OCI-LY3 (cell line): ENCODE measurements around the gene SLC20A1.

Source experiments
- H2AFZ ChIP-seq: fragments of 200-600, 300-600 bp; shearing (Covaris generic); 2 replicates; pipeline ENCODE4 v1.6.0; 2014; ENCODE audit warnings: antibody characterized with exemption, low read depth, low read length
- H3K27ac ChIP-seq: fragments of 200-600, 300-600 bp; sonication (generic); 2 replicates; pipeline ENCODE4 v1.5.1; 2014; ENCODE audit warnings: mild to moderate bottlenecking, low read length, moderate library complexity, mixed read lengths
- H3K27me3 ChIP-seq: fragments of 200-600, 300-600 bp; sonication (generic); 2 replicates; pipeline ENCODE4 v1.6.1; 2014; ENCODE audit warnings: low read depth, low read length, mixed read lengths
- H3K36me3 ChIP-seq: fragments of 200-600, 300-600 bp; sonication (generic); replicated peaks from 2 replicates; pipeline ENCODE3; 2014; ENCODE audit warnings: low read depth, low read length, mixed read lengths
- H3K4me1 ChIP-seq: fragments of 300-600, 200-600 bp; sonication (generic); 2 replicates; pipeline ENCODE4 v1.6.1; 2014; ENCODE audit warnings: low read length, mixed read lengths
- H3K4me2 ChIP-seq: fragments of 200-600, 300-600 bp; sonication (generic); 2 replicates; pipeline ENCODE4 v1.6.1; 2014; ENCODE audit warnings: low read length, mixed read lengths
- H3K4me3 ChIP-seq: fragments of 300-600, 200-600 bp; sonication (generic); 2 replicates; pipeline ENCODE4 v1.5.1; 2014; ENCODE audit warnings: antibody characterized with exemption, mild to moderate bottlenecking, low read length, moderate library complexity
- H3K79me2 ChIP-seq: fragments of 300-600, 200-600 bp; shearing (Covaris generic); 2 replicates; pipeline ENCODE4 v1.6.1; 2014; ENCODE audit warnings: mild to moderate bottlenecking, low read length, mixed read lengths
- H3K9ac ChIP-seq: fragments of 300-600, 200-600 bp; shearing (Covaris generic); 2 replicates; pipeline ENCODE4 v1.6.0; 2014; ENCODE audit warnings: mild to moderate bottlenecking, low read length, moderate library complexity
- H3K9me3 ChIP-seq: fragments of 200-600, 300-600 bp; shearing (Covaris generic); 2 replicates; pipeline ENCODE4 v1.6.1; 2014; ENCODE audit warnings: low read length, mixed read lengths; ENCODE audit not compliant: insufficient read depth
- H4K20me1 ChIP-seq: fragments of 200-600, 300-600 bp; sonication (generic); 2 replicates; pipeline ENCODE4 v1.6.1; 2016; ENCODE audit warnings: low read length, mixed read lengths; ENCODE audit not compliant: insufficient read depth
- EZH2phosphoT487 ChIP-seq: fragments of 200-600 bp; shearing (Covaris generic); IDR thresholded peaks from 2 replicates; pipeline ENCODE4 v1.6.1; 2018; ENCODE audit warnings: antibody characterized with exemption, mixed run types, low read depth
- TF ChIP-seq, protein P1 (sequence below): fragments of 200-600, 300-600 bp; sonication (generic); IDR thresholded peaks from 2 replicates; pipeline ENCODE4 v1.5.1; 2014; ENCODE audit warnings: antibody characterized with exemption, low read length, low read depth

SLC20A1 gene

DNA sequence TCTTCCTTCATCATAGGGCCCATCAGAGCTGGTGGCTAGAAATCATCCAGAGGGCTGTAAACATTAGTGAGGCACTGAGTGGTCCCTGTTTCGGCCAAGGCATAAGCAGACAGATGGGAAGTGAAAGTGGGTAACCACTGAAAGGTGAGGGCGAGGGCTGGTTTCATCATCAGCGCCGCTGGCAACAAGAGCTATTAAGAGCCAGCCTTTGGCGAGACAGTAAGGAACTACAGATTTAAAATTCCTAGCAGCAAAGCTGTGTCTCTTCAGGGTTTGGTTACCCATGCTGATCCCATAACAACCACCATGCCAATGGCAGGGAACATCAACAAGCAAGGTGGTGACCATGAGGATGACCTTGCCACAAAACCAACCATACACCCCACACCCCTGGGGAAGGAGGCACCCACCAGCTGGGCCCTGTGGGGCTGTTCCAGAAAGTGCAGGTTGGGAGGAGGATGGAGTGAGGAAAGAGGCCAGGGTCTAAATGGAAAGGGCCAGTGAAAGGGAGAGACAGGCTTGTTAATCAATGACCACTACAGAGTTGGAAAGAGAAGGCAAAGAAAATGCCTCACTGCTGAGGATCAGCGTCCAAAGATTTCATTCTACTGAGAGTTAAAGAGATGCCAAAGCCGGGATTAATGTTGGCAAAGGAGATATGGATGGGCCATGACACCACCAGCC, 9.0 kb upstream of the SLC20A1 start:
- peaks cover 21% of the 10 kb centered on the region for H3K4me1 ChIP-seq
- peaks cover 45% of the 10 kb centered on the region for H3K27me3 ChIP-seq
- H3K9ac ChIP-seq, result no peak overlapping the region
- no peak overlapping the region for H3K27ac ChIP-seq
- H3K4me2 ChIP-seq, result peak overlapping the region; percentile 80
- no peaks in the 10 kb centered on the region for H3K36me3 ChIP-seq
- TF ChIP-seq EZH2phosphoT487, result no peak
- TF ChIP-seq, protein P1, sequence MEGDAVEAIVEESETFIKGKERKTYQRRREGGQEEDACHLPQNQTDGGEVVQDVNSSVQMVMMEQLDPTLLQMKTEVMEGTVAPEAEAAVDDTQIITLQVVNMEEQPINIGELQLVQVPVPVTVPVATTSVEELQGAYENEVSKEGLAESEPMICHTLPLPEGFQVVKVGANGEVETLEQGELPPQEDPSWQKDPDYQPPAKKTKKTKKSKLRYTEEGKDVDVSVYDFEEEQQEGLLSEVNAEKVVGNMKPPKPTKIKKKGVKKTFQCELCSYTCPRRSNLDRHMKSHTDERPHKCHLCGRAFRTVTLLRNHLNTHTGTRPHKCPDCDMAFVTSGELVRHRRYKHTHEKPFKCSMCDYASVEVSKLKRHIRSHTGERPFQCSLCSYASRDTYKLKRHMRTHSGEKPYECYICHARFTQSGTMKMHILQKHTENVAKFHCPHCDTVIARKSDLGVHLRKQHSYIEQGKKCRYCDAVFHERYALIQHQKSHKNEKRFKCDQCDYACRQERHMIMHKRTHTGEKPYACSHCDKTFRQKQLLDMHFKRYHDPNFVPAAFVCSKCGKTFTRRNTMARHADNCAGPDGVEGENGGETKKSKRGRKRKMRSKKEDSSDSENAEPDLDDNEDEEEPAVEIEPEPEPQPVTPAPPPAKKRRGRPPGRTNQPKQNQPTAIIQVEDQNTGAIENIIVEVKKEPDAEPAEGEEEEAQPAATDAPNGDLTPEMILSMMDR, result no peak
- H4K20me1 ChIP-seq, result peaks cover 3% of the 10 kb centered on the region; the same call in 1 of the 2 replicates
- no peaks in the 10 kb centered on the region for H3K79me2 ChIP-seq
- H3K4me3 ChIP-seq, result peak overlapping the region; percentile 44
- H3K9me3 ChIP-seq, result no peaks in the 10 kb centered on the region
- H2AFZ ChIP-seq, result no peak overlapping the region

DNA sequence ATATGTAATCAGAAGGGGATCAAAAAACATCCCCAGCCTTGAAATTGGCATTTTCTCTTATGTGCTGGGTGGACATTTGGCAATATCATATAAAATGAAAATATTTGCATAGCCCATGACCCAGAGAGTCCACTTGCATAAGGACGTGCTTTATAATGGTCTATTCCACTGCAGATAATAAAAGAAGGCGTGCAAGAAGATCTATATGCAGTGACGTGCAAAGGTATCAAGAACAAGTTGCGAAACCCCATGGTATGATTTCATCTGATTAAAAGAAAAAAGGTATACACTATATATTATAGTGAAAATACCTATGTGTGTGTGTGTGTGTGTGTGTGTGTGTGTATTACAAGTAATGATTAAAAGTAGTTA, 8.5 kb upstream of the SLC20A1 start:
- H3K9ac ChIP-seq, result no peak overlapping the region
- no peaks in the 10 kb centered on the region for H3K9me3 ChIP-seq
- peaks cover 41% of the 10 kb centered on the region for H3K27me3 ChIP-seq
- no peak for TF ChIP-seq EZH2phosphoT487
- TF ChIP-seq, protein P1, result no peak
- peaks cover 20% of the 10 kb centered on the region for H3K4me1 ChIP-seq
- H3K4me2 ChIP-seq, result no peak overlapping the region; the same call in 1 of the 2 replicates
- H3K79me2 ChIP-seq, result no peaks in the 10 kb centered on the region
- peaks cover 3% of the 10 kb centered on the region; the same call in 1 of the 2 replicates for H4K20me1 ChIP-seq
- H3K36me3 ChIP-seq, result no peaks in the 10 kb centered on the region
- no peak overlapping the region for H3K27ac ChIP-seq
- no peak overlapping the region for H2AFZ ChIP-seq
- H3K4me3 ChIP-seq, result no peak overlapping the region

DNA sequence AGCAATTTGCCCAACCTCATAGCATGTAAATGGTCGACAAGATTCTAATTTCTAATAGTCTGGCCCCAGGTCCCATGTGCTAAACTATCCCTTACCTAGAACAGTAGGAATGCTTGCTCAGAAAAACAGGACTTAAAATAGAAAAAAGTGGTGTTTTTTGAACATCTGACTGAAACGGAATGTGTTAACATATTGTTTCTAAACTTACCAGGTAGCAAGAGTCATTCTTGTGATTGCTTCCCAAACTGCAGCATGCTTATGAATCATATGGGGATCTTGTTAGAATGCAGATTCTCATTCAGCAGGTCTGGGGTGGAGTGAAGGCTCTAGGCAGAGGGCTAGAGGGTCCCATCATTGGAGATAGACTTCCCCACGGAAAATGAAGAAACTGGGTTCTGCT, 5.8 kb upstream of the SLC20A1 start:
- Histone ChIP-seq H3K4me1 (peaks cover 27% of the 10 kb centered on the region), H3K36me3 (no peaks in the 10 kb centered on the region), H2AFZ (no peak overlapping the region), H3K4me3 (no peak overlapping the region), H3K9ac (no peak overlapping the region), H3K27ac (no peak overlapping the region), H3K4me2 (no peak overlapping the region), H3K79me2 (peaks cover 4% of the 10 kb centered on the region), H3K9me3 (no peaks in the 10 kb centered on the region), H4K20me1 (peaks cover 3% of the 10 kb centered on the region; the same call in 1 of the 2 replicates), H3K27me3 (peaks cover 24% of the 10 kb centered on the region)
- no peak for TF ChIP-seq EZH2phosphoT487
- TF ChIP-seq, protein P1, result no peak

DNA sequence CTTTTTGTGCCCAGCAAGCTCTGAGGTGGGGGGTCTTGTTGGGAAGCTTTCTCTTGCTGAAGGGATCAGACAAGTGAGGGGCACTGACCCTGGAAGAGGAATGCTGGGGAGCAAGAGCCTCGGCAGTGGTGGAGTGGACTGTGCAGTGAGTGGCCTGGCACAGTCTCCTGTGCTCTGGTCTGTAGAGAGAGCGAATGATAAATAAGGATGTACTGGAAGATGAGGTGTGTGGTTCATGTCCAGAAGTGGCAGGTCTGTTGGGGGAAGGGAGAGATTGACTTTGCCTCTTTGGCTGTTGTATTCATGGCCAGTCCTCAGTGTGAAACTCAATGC, 5.3 kb upstream of the SLC20A1 start:
- Histone ChIP-seq H4K20me1 (peaks cover 3% of the 10 kb centered on the region; the same call in 1 of the 2 replicates), H3K79me2 (peaks cover 6% of the 10 kb centered on the region), H3K27ac (no peak overlapping the region), H2AFZ (no peak overlapping the region), H3K27me3 (peaks cover 19% of the 10 kb centered on the region), H3K36me3 (no peaks in the 10 kb centered on the region), H3K4me1 (peaks cover 25% of the 10 kb centered on the region), H3K4me3 (no peak overlapping the region), H3K4me2 (no peak overlapping the region), H3K9ac (no peak overlapping the region), H3K9me3 (no peaks in the 10 kb centered on the region)
- TF ChIP-seq EZH2phosphoT487, result no peak
- TF ChIP-seq, protein P1, result no peak
